H1 (cell line): Measurements from ENCODE around the gene PTPRF. TPM values are rescaled to one million over a fixed set of nuclear protein-coding genes. Genes with fewer than 3 reads are reported as not detected.

Source experiments
- CTCF ChIA-PET: fragments of 300-600 bp; sonication (Branson Sonifier 250); formaldehyde crosslinking; loops from one replicate; lab custom pipeline; 2021; ENCODE audit not compliant: partially characterized antibody; lab: Charles Lee
- POLR2A ChIA-PET: fragments of 300-600 bp; sonication (Branson Sonifier 250); formaldehyde crosslinking; loops from one replicate; lab custom pipeline; 2021; ENCODE audit warnings: inconsistent platforms; ENCODE audit not compliant: partially characterized antibody; lab: Charles Lee
- DNase-seq, 2 experiments: peaks; one replicate each; pipeline versions ENCODE4 v3.0.0 to v3.0.0-alpha.2; 2010 to 2022; ENCODE audit warnings: low spot score in 2 of 2, low read depth in 1 of 2, mixed read lengths in 1 of 2
- FAIRE-seq: peaks from 2 replicates; lab custom pipeline; 2011; peaks lifted over from hg19 to GRCh38; lab: Jason Lieb, UNC
- H2AFZ ChIP-seq: 2 replicates; pipeline ENCODE4 v1.8.1; 2012; ENCODE audit warnings: low read length, inconsistent platforms
- H2AK5ac ChIP-seq: 2 replicates; pipeline ENCODE4 v1.6.1; 2013; ENCODE audit warnings: low read depth, low read length
- H2BK120ac ChIP-seq: replicated peaks from 2 replicates; pipeline ENCODE3; 2013; ENCODE audit warnings: low read depth, low read length, inconsistent platforms
- H2BK12ac ChIP-seq: 2 replicates; pipeline ENCODE4 v1.6.1; 2013; ENCODE audit warnings: low read depth, low read length
- H2BK15ac ChIP-seq: 2 replicates; pipeline ENCODE4 v1.6.1; 2013; ENCODE audit warnings: low read length
- H2BK20ac ChIP-seq: 2 replicates; pipeline ENCODE4 v1.6.1; 2013; ENCODE audit warnings: low read length
- H2BK5ac ChIP-seq: 2 replicates; pipeline ENCODE4 v1.6.1; 2013; ENCODE audit warnings: low read depth, low read length
- H3K14ac ChIP-seq: 2 replicates; pipeline ENCODE4 v1.6.1; 2013; ENCODE audit warnings: inconsistent platforms; ENCODE audit not compliant: insufficient read length
- H3K18ac ChIP-seq: 2 replicates; pipeline ENCODE4 v1.6.1; 2013; ENCODE audit warnings: low read length; ENCODE audit errors: extremely low read depth
- H3K23ac ChIP-seq: 2 replicates; pipeline ENCODE4 v1.6.1; 2013; ENCODE audit warnings: inconsistent platforms; ENCODE audit not compliant: insufficient read length
- H3K23me2 ChIP-seq: 2 replicates; pipeline ENCODE4 v1.6.1; 2013; ENCODE audit warnings: low read depth, low read length
- H3K27ac ChIP-seq: 2 replicates; pipeline ENCODE4 v1.6.1; 2011; ENCODE audit warnings: low read depth, low read length, inconsistent platforms
- H3K27me3 ChIP-seq, 4 experiments: replicated peaks in 1 of 4; 1 replicate in 1 of 4; 2 replicates in 3 of 4; pipeline versions ENCODE4 v1.6.1 to v1.8.1; 2011 to 2013; ENCODE audit warnings: low read length in 3 of 4, mild to moderate bottlenecking in 3 of 4, inconsistent platforms in 2 of 4, mixed read lengths in 2 of 4, moderate library complexity in 1 of 4; ENCODE audit not compliant: control insufficient read depth in 3 of 4, insufficient read depth in 3 of 4; ENCODE audit errors: extremely low read depth in 1 of 4
- H3K36me3 ChIP-seq, 4 experiments: 2 replicates each; pipeline versions ENCODE4 v1.6.1 to v1.8.1; 2011 to 2013; ENCODE audit warnings: mild to moderate bottlenecking in 4 of 4, low read length in 3 of 4, moderate library complexity in 2 of 4, control low read depth in 1 of 4, inconsistent platforms in 1 of 4; ENCODE audit not compliant: insufficient read depth in 4 of 4, control insufficient read depth in 2 of 4
- H3K4ac ChIP-seq: replicated peaks from 2 replicates; pipeline ENCODE3; 2013; ENCODE audit warnings: low read length, low read depth, mixed read lengths, inconsistent platforms; ENCODE audit not compliant: insufficient read length
- H3K4me1 ChIP-seq, 4 experiments: replicated peaks in 1 of 4; 1 replicate in 1 of 4; 2 replicates in 3 of 4; pipeline versions ENCODE4 v1.6.1 to v1.8.1; 2011 to 2013; ENCODE audit warnings: low read length in 3 of 4, inconsistent platforms in 2 of 4, mixed read lengths in 1 of 4; ENCODE audit not compliant: insufficient read depth in 4 of 4, control insufficient read depth in 3 of 4
- H3K4me2 ChIP-seq, 2 experiments: 2 replicates each; pipeline versions ENCODE4 v1.6.1 to v1.8.1; 2011 to 2013; ENCODE audit warnings: low read depth in 2 of 2, low read length in 2 of 2, control low read depth in 1 of 2, inconsistent platforms in 1 of 2, mild to moderate bottlenecking in 1 of 2; ENCODE audit not compliant: insufficient read depth in 1 of 2
- H3K4me3 ChIP-seq, 4 experiments: fragments of 200-600, 300-600 bp in 1 of 4; sonication (generic), shearing (Covaris generic), sonication (Bioruptor Twin) in 1 of 4; 2 replicates each; pipeline versions ENCODE4 v1.5.1 to v1.8.1; 2011 to 2016; ENCODE audit warnings: low read length in 4 of 4, low read depth in 3 of 4, control low read depth in 2 of 4, inconsistent platforms in 2 of 4, mild to moderate bottlenecking in 2 of 4, mixed read lengths in 1 of 4, moderate library complexity in 1 of 4; ENCODE audit not compliant: insufficient read depth in 2 of 4; ENCODE audit errors: extremely low read depth in 1 of 4
- H3K56ac ChIP-seq: replicated peaks from 2 replicates; pipeline ENCODE3; 2013; ENCODE audit warnings: low read depth, mild to moderate bottlenecking, mixed read lengths, low read length, inconsistent platforms; ENCODE audit not compliant: insufficient read length
- H3K79me1 ChIP-seq: 2 replicates; pipeline ENCODE4 v1.6.1; 2013; ENCODE audit warnings: low read depth, low read length, control low read depth
- H3K79me2 ChIP-seq, 2 experiments: 2 replicates each; pipeline versions ENCODE4 v1.6.1 to v1.8.1; 2012 to 2013; ENCODE audit warnings: low read length in 2 of 2, mild to moderate bottlenecking in 2 of 2, inconsistent platforms in 1 of 2; ENCODE audit not compliant: insufficient read depth in 2 of 2, control insufficient read depth in 1 of 2
- H3K9ac ChIP-seq, 4 experiments: replicated peaks in 1 of 4; 1 replicate in 1 of 4; 2 replicates in 3 of 4; pipeline versions ENCODE4 v1.6.1 to v1.8.1; 2011 to 2013; ENCODE audit warnings: low read depth in 3 of 4, low read length in 3 of 4, control low read depth in 2 of 4, mild to moderate bottlenecking in 2 of 4, moderate library complexity in 2 of 4, inconsistent platforms in 1 of 4; ENCODE audit errors: extremely low read depth in 1 of 4
- H3K9me3 ChIP-seq, 2 experiments: 2 replicates each; pipeline versions ENCODE4 v1.6.1 to v1.8.1; 2012 to 2013; ENCODE audit warnings: mild to moderate bottlenecking in 2 of 2, moderate library complexity in 2 of 2, control low read depth in 1 of 2, inconsistent platforms in 1 of 2, low read depth in 1 of 2, low read length in 1 of 2, mixed read lengths in 1 of 2; ENCODE audit not compliant: insufficient read depth in 2 of 2
- H4K20me1 ChIP-seq, 2 experiments: replicated peaks in 1 of 2; 2 replicates each; pipeline versions ENCODE3 to v1.8.1; 2011 to 2013; ENCODE audit warnings: inconsistent platforms in 2 of 2, low read length in 2 of 2, mild to moderate bottlenecking in 1 of 2; ENCODE audit not compliant: insufficient read depth in 2 of 2, control insufficient read depth in 1 of 2
- H4K5ac ChIP-seq: 2 replicates; pipeline ENCODE4 v1.6.1; 2013; ENCODE audit warnings: low read length, low read depth, mixed read lengths, inconsistent platforms; ENCODE audit not compliant: insufficient read length
- H4K8ac ChIP-seq: 2 replicates; pipeline ENCODE4 v1.8.0; 2013; ENCODE audit warnings: mild to moderate bottlenecking, moderate library complexity, low read length, inconsistent platforms; ENCODE audit not compliant: insufficient read depth; ENCODE audit errors: extremely low read depth
- H4K91ac ChIP-seq: replicated peaks from 2 replicates; pipeline ENCODE3; 2013; ENCODE audit warnings: low read length, mixed read lengths, inconsistent platforms; ENCODE audit not compliant: insufficient read length
- BACH1 ChIP-seq: IDR thresholded peaks from 2 replicates; pipeline ENCODE4 v1.6.1; 2012; ENCODE audit warnings: low read length, improper control_type of control experiment
- CHD2 ChIP-seq: IDR thresholded peaks from 2 replicates; pipeline ENCODE4 v1.6.1; 2012; ENCODE audit warnings: low read length, improper control_type of control experiment
- EGR1 ChIP-seq: IDR thresholded peaks from 2 replicates; pipeline ENCODE4 v1.6.1; 2011; ENCODE audit warnings: low read depth, low read length, borderline replicate concordance
- HDAC2 ChIP-seq, 2 experiments: fragments of 300-600 bp in 1 of 2; sonication (generic) in 1 of 2; IDR thresholded peaks; 2 replicates each; pipeline ENCODE4 v1.6.1; 2011 to 2012; ENCODE audit warnings: low read depth in 2 of 2, low read length in 2 of 2, mild to moderate bottlenecking in 2 of 2, moderate library complexity in 2 of 2, borderline replicate concordance in 1 of 2, inconsistent platforms in 1 of 2
- SIN3A ChIP-seq, 2 experiments: IDR thresholded peaks in 1 of 2; conservative IDR thresholded peaks in 1 of 2; 2 replicates each; pipeline ENCODE4 v1.6.1; 2011 to 2012; ENCODE audit warnings: low read length in 2 of 2, improper control_type of control experiment in 1 of 2, low read depth in 1 of 2, mild to moderate bottlenecking in 1 of 2
- TCF12 ChIP-seq: IDR thresholded peaks from 2 replicates; pipeline ENCODE4 v1.6.1; 2011; ENCODE audit warnings: low read depth, mild to moderate bottlenecking, low read length
- WGBS, 2 experiments: shearing (Covaris generic) in 1 of 2; methylation state at CpG; one replicate each; pipeline versions ENCODE4 v1.1.6 to v1.1.7; 2013 to 2015; ENCODE audit warnings: low lambda C conversion rate in 2 of 2, mixed read lengths in 2 of 2, inconsistent platforms in 1 of 2, low coverage in 1 of 2, missing lambda C conversion rate in 1 of 2; ENCODE audit not compliant: insufficient replicate concordance in 2 of 2, insufficient coverage in 1 of 2, insufficient read length in 1 of 2; ENCODE audit errors: extremely low coverage in 1 of 2, missing lambda C conversion rate in 1 of 2; 5-methylcytosine and 5-hydroxymethylcytosine counted together
- polyA plus RNA-seq, 7 experiments: library from polyadenylated mRNA; depleted of rRNA in 3 of 7; stranded (reverse) in 5 of 7; unstranded in 2 of 7; fragments of >200 nt in 5 of 7; fragments of 200-250 nt in 2 of 7; gene quantifications; 1 replicate in 5 of 7; 2 replicates in 1 of 7; 4 replicates in 1 of 7; pipeline versions ENCODE4 v1.2.1 to v1.2.3, GENCODE V29; 2011 to 2013; ENCODE audit warnings: missing spikeins in 2 of 7, mixed read lengths in 2 of 7
- total RNA-seq: library from RNA; stranded (reverse); fragmentation: NEBNext Ultra II Directional; extraction: Animal tissue kit (Norgen Biotek cat#: 25700); gene quantifications from 2 replicates; pipeline ENCODE4 v1.2.1, GENCODE V29; 2021

PTPRF gene
- total and polyA plus RNA-seq, 2 of the 8 experiments (the other 6 are each of a cell fraction or from before 2014, with no cell fraction given): 136 to 231 TPM

DNA sequence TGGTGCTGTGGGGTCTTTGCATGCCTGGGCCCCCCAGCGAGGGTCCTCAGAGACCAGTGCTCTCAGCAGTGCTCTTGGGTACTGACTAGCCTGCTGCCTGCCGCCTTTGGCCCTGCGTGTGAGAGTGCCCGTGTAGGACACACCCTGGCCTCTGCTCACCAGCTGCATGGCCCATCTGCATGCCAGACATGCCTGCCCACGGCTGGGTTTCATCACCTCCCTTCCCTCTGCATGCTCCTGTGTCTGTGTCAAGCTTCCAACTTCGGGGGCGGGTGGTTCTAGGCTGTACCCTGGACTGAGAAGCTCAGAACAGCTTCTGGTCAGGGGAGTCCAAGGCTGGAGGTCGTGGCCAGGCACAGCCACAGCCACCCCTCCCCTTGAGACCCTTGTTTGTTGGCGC is 56.9 kb downstream of the PTPRF start:
- no peak overlapping the region for H3K14ac ChIP-seq
- peaks cover 4 to 27% of the 10 kb centered on the region in 2 experiments for H4K20me1 ChIP-seq
- H3K4ac ChIP-seq: no peak overlapping the region
- no peak overlapping the region for H2BK120ac ChIP-seq
- DNase-seq (no peak), FAIRE-seq (no peak)
- no peak overlapping the region for H2AFZ ChIP-seq
- H3K36me3 ChIP-seq: peaks cover 15 to 25% (median 18%) of the 10 kb centered on the region in 4 experiments
- H2BK15ac ChIP-seq: no peak overlapping the region
- no peak overlapping the region for H3K27ac ChIP-seq
- H3K56ac ChIP-seq: no peak overlapping the region
- no peak overlapping the region for H2BK5ac ChIP-seq
- ChIA-PET CTCF (interaction anchor here (1.0 to 2.7 kb wide), 5 partner anchors 10 to 60 kb away, joined by 3 to 9 read pairs (median 5); no protein-coding TSS in a partner anchor), POLR2A (interaction anchor here (1.0 to 1.3 kb wide), 2 partner anchors 15 to 18 kb away, joined by 3 to 4 read pairs; no protein-coding TSS in a partner anchor)
- H3K9me3 ChIP-seq: no peaks in the 10 kb centered on the region
- H3K4me1 ChIP-seq: no peaks in the 10 kb centered on the region; a peak in 1 of 7 replicates
- no peak overlapping the region for H3K18ac ChIP-seq
- H3K4me3 ChIP-seq: no peak overlapping the region
- no peak overlapping the region for H3K4me2 ChIP-seq
- H2BK12ac ChIP-seq: no peak overlapping the region
- no peak overlapping the region for H2BK20ac ChIP-seq
- H2AK5ac ChIP-seq: no peak overlapping the region
- peaks cover 7% of the 10 kb centered on the region; the same call in 1 of the 2 replicates for H3K79me1 ChIP-seq
- WGBS, 2 experiments: 91% methylated on average over 9 of the region's 9 CpGs; no CpG with 5 or more reads in 1 of the 2 experiments
- no peaks in the 10 kb centered on the region; the same call in 1 of the 2 replicates for H3K23me2 ChIP-seq
- TF ChIP-seq SIN3A (conservative IDR thresholded peaks at IDR 0.05 in 1 of 2, IDR thresholded peaks at IDR 0.05 in 1 of 2; ENCODE audit: low read depth in 1 of 2, low read length in 2 of 2): no peak
- no peak for TF ChIP-seq EGR1
- no peak for TF ChIP-seq BACH1
- TF ChIP-seq TCF12: no peak
- TF ChIP-seq CHD2: no peak
- TF ChIP-seq HDAC2 (IDR thresholded peaks at IDR 0.05; ENCODE audit: borderline replicate concordance in 1 of 2, low read depth in 2 of 2, low read length in 2 of 2): no peak
- H3K23ac ChIP-seq: no peak overlapping the region
- H4K5ac ChIP-seq: no peak overlapping the region
- H3K79me2 ChIP-seq: no peaks in the 10 kb centered on the region
- no peak overlapping the region for H4K91ac ChIP-seq
- H4K8ac ChIP-seq: no peak overlapping the region
- H3K9ac ChIP-seq: no peak overlapping the region
- no peaks in the 10 kb centered on the region for H3K27me3 ChIP-seq
